Measurements from ENCODE around the gene GJB4. TPM values are rescaled to one million over a fixed set of nuclear protein-coding genes. Genes with fewer than 3 reads are reported as not detected.
"Not testable (repeated sequence)": the region's sequence is repeated elsewhere in the genome, so short reads cannot be mapped to it uniquely, and the experiment has no call there.

Gene GJB4
- total RNA-seq, 2 experiments from 2014 or later: not detected

DNA sequence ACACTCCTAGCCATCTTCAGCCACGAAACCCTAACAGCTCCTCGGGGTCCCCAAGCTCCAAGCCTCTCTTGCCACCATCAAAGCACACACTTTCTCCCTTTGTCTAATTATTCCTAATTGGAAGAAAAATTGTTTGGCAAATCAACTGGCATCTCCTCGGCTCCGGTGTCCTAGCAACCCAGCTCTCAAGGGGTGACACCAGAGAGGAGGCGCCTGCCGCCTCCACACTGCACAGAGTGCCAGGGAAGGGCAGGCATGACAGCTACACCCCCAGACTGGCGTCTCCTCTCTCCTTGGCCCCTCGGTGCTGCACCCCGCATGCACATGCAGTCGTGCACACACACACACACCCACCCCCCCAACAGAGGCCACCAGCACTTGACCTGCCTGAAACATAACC, 22.8 kb upstream of the GJB4 start:
- Mint-ChIP-seq H3K4me1 (ENCODE audit: low read depth) (no peaks in the 10 kb centered on the region), H3K36me3 (ENCODE audit: low read depth) (no peaks in the 10 kb centered on the region), H3K27ac (no peak overlapping the region), H3K27me3 (ENCODE audit: low read depth) (peaks cover 8% of the 10 kb centered on the region), H3K9me3 (ENCODE audit: insufficient read depth) (no peaks in the 10 kb centered on the region), H3K4me3 (no peak overlapping the region)
- ATAC-seq (no peak), DNase-seq (no peak)
- POLR2A ChIA-PET: no interaction called here
- CTCF ChIA-PET: interaction anchor here (0.9 to 1.1 kb wide), 2 partner anchors 52 to 1103 kb away, joined by 3 read pairs; no protein-coding TSS in a partner anchor

GRCh38 chr1:34737236-34737635, 22.3 kb upstream of the GJB4 start:
- CTCF ChIA-PET: interaction anchor here (0.9 to 1.1 kb wide), 2 partner anchors 51 to 1104 kb away, joined by 3 read pairs; no protein-coding TSS in a partner anchor
- ATAC-seq; H3K4me1 Mint-ChIP-seq (ENCODE audit: low read depth); DNase-seq; H3K27me3 Mint-ChIP-seq (ENCODE audit: low read depth); H3K27ac Mint-ChIP-seq; H3K36me3 Mint-ChIP-seq (ENCODE audit: low read depth); H3K4me3 Mint-ChIP-seq; POLR2A ChIA-PET; H3K9me3 Mint-ChIP-seq (ENCODE audit: insufficient read depth): not testable (repeated sequence)

DNA sequence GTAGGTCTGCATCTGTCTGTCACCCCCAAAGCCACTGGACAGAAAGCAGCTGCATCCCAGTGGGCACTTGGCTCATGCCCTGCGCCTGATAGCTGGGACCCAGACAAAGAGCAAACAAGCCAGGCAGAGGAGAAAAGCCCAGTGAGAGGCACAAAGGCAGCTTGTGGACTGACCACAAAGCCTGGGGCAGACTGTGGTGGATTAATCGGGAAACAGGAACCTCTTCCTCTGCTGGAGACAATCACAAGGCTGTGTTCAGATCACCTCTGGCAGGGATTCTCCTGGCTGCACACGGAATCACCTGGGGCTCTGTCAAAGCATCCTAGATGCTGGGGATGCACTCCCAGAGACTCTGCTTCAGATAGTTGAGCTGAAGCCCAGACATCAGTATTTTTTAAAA, 19.9 kb upstream of the GJB4 start:
- H3K27ac Mint-ChIP-seq: no peak overlapping the region
- no peaks in the 10 kb centered on the region for H3K9me3 Mint-ChIP-seq (ENCODE audit: insufficient read depth)
- no peaks in the 10 kb centered on the region for H3K4me1 Mint-ChIP-seq (ENCODE audit: low read depth)
- ATAC-seq (no peak), DNase-seq (no peak)
- CTCF ChIA-PET: no interaction called here
- peaks cover 3% of the 10 kb centered on the region for H3K27me3 Mint-ChIP-seq (ENCODE audit: low read depth)
- no peak overlapping the region for H3K4me3 Mint-ChIP-seq
- POLR2A ChIA-PET: no interaction called here
- no peaks in the 10 kb centered on the region for H3K36me3 Mint-ChIP-seq (ENCODE audit: low read depth)

DNA sequence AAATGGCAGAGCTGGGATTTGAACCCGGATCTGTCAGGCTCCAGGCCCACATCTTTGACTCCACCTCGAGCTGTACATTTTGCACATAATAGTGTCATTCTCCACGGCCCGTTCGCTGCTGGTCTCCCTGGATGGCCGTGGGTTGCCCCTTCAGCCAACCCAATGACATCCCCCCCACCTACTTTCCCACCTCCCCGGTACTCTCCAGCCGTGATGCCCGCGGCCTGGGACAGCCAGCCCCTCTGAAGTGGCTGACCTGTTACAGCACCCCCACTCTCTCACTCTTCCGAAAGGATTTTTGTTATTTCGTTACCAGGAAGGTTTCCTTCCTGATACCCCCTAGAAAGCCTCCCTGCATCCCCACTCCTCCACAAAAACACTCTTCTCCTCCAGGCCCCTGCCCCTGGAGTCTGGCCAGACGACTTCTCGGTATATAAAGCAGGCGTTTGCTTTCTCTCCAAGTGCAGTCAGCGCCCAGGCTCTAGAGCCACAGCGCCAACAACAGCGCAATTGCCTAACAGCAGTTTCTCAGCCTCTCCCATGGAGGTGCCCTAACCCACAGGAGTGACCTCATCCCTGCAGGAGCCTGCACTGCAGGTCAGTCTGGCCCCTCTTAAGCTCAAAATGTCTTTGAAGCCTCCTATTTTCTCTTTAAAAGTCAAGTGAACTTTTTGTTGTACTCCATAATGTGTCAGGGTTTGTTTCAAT, 19.2 kb upstream of the GJB4 start:
- DNase-seq (no peak), ATAC-seq (no peak)
- no peak overlapping the region for H3K4me3 Mint-ChIP-seq
- no peaks in the 10 kb centered on the region for H3K4me1 Mint-ChIP-seq (ENCODE audit: low read depth)
- no peak overlapping the region for H3K27ac Mint-ChIP-seq
- H3K27me3 Mint-ChIP-seq (ENCODE audit: low read depth): peaks cover 3% of the 10 kb centered on the region
- H3K9me3 Mint-ChIP-seq (ENCODE audit: insufficient read depth): no peaks in the 10 kb centered on the region
- CTCF ChIA-PET: no interaction called here
- POLR2A ChIA-PET: no interaction called here
- H3K36me3 Mint-ChIP-seq (ENCODE audit: low read depth): no peaks in the 10 kb centered on the region

DNA sequence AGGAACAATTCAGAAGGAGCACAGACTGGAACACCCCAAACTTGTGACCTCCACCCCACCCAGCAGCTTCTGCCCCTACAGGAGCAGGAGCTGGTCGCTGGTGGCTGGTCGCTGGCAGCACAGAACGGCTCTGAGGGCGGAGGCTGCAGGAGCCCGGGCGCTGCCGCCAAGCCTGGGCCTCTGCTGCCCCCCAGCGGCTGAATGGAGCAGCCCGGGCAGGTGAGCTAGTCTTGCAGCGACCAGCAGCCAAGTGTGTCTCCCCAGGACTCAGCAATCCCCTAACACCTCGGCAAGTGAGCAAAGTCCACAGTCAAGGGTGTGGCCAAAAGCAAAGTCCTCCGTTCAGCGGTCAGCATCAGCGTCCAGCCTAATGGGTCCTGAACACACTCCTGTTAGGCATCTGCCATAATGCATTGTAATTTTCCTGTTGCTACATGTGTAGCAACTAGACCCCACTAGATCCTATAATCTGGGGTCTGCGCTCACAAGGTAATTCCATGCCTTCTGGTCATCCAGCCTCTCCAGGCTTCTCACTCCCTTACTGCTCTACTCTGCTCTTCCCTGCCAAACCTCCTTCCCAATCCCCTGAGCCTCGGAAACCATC, 16.8 kb upstream of the GJB4 start:
- peak; percentile 80 for DNase-seq
- no peak overlapping the region for H3K27ac Mint-ChIP-seq

GRCh38 chr1:34743775-34744174, 15.8 kb upstream of the GJB4 start:
- Mint-ChIP-seq H3K27me3 (ENCODE audit: low read depth) (peaks cover 3% of the 10 kb centered on the region), H3K9me3 (ENCODE audit: insufficient read depth) (no peaks in the 10 kb centered on the region), H3K27ac (no peak overlapping the region), H3K36me3 (ENCODE audit: low read depth) (no peaks in the 10 kb centered on the region), H3K4me3 (no peak overlapping the region), H3K4me1 (ENCODE audit: low read depth) (no peaks in the 10 kb centered on the region)
- DNase-seq (no peak), ATAC-seq (no peak)
- POLR2A ChIA-PET: no interaction called here
- CTCF ChIA-PET: interaction anchor here (0.6 to 4.0 kb wide), 13 partner anchors 8 to 1111 kb away, joined by 3 to 37 read pairs (median 6); no protein-coding TSS in a partner anchor

More for the DNA sequence above, 16.8 kb upstream of the GJB4 start:
- ChIA-PET POLR2A (no interaction called here), CTCF (interaction anchor here (0.7 to 4.0 kb wide), 21 partner anchors 9 to 1112 kb away, joined by 3 to 37 read pairs (median 4); partner anchors contain the start of gene GJB4)
- H3K36me3 Mint-ChIP-seq (ENCODE audit: low read depth): no peaks in the 10 kb centered on the region
- no peak overlapping the region for H3K4me3 Mint-ChIP-seq
- H3K9me3 Mint-ChIP-seq (ENCODE audit: insufficient read depth): no peaks in the 10 kb centered on the region
- ATAC-seq: peak; percentile 98
- H3K27me3 Mint-ChIP-seq (ENCODE audit: low read depth): peaks cover 3% of the 10 kb centered on the region
- no peaks in the 10 kb centered on the region for H3K4me1 Mint-ChIP-seq (ENCODE audit: low read depth)

DNA sequence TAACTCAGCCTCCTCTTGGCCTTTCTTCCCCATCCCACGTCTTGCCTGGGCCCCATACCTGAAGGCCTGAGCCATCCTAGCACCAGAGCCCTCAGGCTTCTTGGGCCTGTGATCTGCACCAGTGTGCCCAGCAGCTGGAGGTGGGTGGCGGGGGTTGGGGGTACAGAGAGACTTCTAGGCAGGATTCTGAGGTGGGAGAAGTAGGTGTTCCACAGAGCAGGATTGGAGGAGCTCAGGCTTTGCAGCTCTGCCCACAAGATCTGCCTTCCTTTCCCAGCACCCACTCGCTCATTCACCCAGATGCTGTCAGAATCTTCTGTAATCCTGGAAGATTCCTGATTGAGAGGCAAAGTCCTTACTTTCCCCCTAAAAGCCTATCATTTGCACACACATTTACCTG, 14.7 kb upstream of the GJB4 start:
- H3K36me3 Mint-ChIP-seq (ENCODE audit: low read depth): no peaks in the 10 kb centered on the region

DNA sequence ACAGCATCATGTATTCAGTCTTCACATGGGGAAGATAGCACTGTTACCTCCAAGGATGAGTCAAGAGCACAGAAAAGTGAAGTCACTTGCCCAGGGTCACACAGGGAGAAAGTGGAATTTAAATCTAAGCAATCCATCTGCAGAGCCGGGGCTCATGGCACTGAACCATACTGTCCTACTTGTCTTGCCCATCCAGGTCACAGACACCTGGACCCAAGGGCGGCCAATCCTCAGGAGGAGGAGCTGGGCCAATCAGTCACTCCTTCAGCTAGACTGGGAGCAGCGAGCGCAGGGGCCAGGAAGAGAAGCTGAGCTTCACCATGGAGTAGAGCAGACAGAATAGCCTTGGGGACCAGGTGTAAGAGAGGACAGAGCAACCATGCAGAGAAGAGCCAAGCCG, 13.9 kb upstream of the GJB4 start:
- Mint-ChIP-seq H3K4me3 (no peak overlapping the region), H3K27me3 (ENCODE audit: low read depth) (peaks cover 3% of the 10 kb centered on the region), H3K4me1 (ENCODE audit: low read depth) (no peaks in the 10 kb centered on the region), H3K27ac (no peak overlapping the region), H3K9me3 (ENCODE audit: insufficient read depth) (no peaks in the 10 kb centered on the region), H3K36me3 (ENCODE audit: low read depth) (no peaks in the 10 kb centered on the region)
- DNase-seq (no peak), ATAC-seq (no peak)
- ChIA-PET CTCF (no interaction called here), POLR2A (no interaction called here)

More for the DNA sequence above, 14.7 kb upstream of the GJB4 start:
- no peak for DNase-seq
- Mint-ChIP-seq H3K9me3 (ENCODE audit: insufficient read depth) (no peaks in the 10 kb centered on the region), H3K27ac (no peak overlapping the region), H3K4me3 (no peak overlapping the region), H3K4me1 (ENCODE audit: low read depth) (no peaks in the 10 kb centered on the region), H3K27me3 (ENCODE audit: low read depth) (peaks cover 3% of the 10 kb centered on the region)
- no peak for ATAC-seq
- ChIA-PET CTCF (interaction anchor here (1.7 to 4.0 kb wide), 2 partner anchors 284 to 1112 kb away, joined by 6 to 37 read pairs; no protein-coding TSS in a partner anchor), POLR2A (no interaction called here)

DNA sequence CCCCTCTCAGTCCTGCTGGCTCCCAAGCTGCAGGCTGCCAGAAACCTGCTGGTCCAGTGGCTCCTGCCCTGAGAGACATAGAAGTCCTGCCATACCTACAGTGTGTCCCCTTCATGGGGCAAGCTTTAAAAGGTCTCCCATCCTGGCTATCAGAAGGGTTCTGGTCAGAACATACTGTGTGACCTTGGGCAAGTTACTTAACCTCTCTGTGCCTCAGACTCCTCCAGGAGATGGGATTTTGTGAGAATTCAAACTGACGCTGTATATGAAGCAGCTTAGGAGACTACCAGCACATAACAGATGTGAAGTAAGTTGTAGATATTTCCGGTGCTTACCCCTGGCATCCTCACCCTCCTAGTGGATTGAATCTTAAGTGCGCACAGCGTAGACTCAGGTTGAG, 13.4 kb upstream of the GJB4 start:
- H3K4me3 Mint-ChIP-seq: no peak overlapping the region
- H3K4me1 Mint-ChIP-seq (ENCODE audit: low read depth): no peaks in the 10 kb centered on the region
- no peak overlapping the region for H3K27ac Mint-ChIP-seq
- no peak for ATAC-seq
- no peaks in the 10 kb centered on the region for H3K9me3 Mint-ChIP-seq (ENCODE audit: insufficient read depth)
- ChIA-PET POLR2A (no interaction called here), CTCF (no interaction called here)
- no peak for DNase-seq
- no peaks in the 10 kb centered on the region for H3K36me3 Mint-ChIP-seq (ENCODE audit: low read depth)
- peaks cover 2% of the 10 kb centered on the region for H3K27me3 Mint-ChIP-seq (ENCODE audit: low read depth)

GRCh38 chr1:34746785-34747637, 12.5 kb upstream of the GJB4 start:
- no peaks in the 10 kb centered on the region for H3K4me1 Mint-ChIP-seq (ENCODE audit: low read depth)
- CTCF ChIA-PET: no interaction called here
- ATAC-seq: no peak
- no peak for DNase-seq
- POLR2A ChIA-PET: no interaction called here
- H3K27ac Mint-ChIP-seq: no peak overlapping the region
- H3K27me3 Mint-ChIP-seq (ENCODE audit: low read depth): no peaks in the 10 kb centered on the region
- H3K36me3 Mint-ChIP-seq (ENCODE audit: low read depth): no peaks in the 10 kb centered on the region
- no peak overlapping the region for H3K4me3 Mint-ChIP-seq
- H3K9me3 Mint-ChIP-seq (ENCODE audit: insufficient read depth): no peaks in the 10 kb centered on the region

DNA sequence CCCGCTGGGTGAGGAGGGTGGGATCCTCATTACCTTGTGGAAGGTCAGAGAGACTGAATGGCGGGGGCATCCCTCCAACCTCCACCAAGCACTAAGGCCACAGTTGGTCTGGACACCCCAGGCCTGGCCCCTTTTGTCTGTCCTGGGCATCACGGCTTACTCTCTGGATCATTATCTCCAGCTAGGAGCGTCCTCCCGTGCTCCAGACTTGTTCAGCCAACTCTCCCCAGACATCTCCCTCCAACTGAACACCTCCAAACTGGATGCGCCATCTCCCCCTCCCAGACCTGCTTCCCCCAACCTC, 11.9 kb upstream of the GJB4 start:
- Mint-ChIP-seq H3K27me3 (ENCODE audit: low read depth) (no peaks in the 10 kb centered on the region), H3K27ac (no peak overlapping the region), H3K36me3 (ENCODE audit: low read depth) (no peaks in the 10 kb centered on the region), H3K9me3 (ENCODE audit: insufficient read depth) (no peaks in the 10 kb centered on the region), H3K4me1 (ENCODE audit: low read depth) (no peaks in the 10 kb centered on the region), H3K4me3 (no peak overlapping the region)
- DNase-seq: no peak
- CTCF ChIA-PET: no interaction called here
- ATAC-seq: no peak
- POLR2A ChIA-PET: no interaction called here

DNA sequence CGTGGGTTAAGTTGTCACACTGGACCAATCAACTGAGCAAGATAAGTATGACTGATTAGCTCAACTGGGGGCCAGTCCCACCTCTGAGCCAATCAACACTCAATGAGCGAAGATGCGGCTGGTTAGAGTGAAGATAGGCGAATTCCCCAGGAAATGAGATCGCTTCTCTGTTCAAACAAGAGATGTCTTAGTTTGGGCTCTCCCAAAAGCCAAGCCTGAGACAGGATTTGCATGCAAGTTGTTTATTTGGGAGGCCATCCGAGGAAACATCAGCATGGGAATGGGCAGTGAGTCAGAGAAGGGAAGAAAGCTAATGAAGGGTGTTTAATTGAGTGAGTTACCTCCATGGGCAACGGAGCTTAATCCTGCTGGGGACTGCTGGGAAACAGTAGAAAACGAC, 9.5 kb upstream of the GJB4 start:
- H3K4me1 Mint-ChIP-seq (ENCODE audit: low read depth): no peaks in the 10 kb centered on the region
- H3K9me3 Mint-ChIP-seq (ENCODE audit: insufficient read depth): no peaks in the 10 kb centered on the region
- ATAC-seq (no peak), DNase-seq (no peak)
- peaks cover 4% of the 10 kb centered on the region for H3K27me3 Mint-ChIP-seq (ENCODE audit: low read depth)
- no peak overlapping the region for H3K4me3 Mint-ChIP-seq
- H3K36me3 Mint-ChIP-seq (ENCODE audit: low read depth): no peaks in the 10 kb centered on the region
- H3K27ac Mint-ChIP-seq: no peak overlapping the region
- POLR2A ChIA-PET: no interaction called here
- CTCF ChIA-PET: interaction anchor here (4.0 kb wide), 1 partner anchor 7 kb away, joined by 21 read pairs; no protein-coding TSS in a partner anchor
